HG02678 (cell line): ENCODE data around the gene SESTD1.
"Not testable (repeated sequence)": the region's sequence is repeated elsewhere in the genome, so short reads cannot be mapped to it uniquely, and the experiment has no call there.

ENCODE experiments used
- ATAC-seq: cut with Tn5 transposase; IDR thresholded peaks from one replicate; pipeline ENCODE4 v1.9.1; 2021; ENCODE audit warnings: mild to moderate bottlenecking, moderate library complexity; ENCODE audit not compliant: unreplicated experiment

Gene SESTD1

GRCh38 chr2:179125404-179125803 is 139.2 kb downstream of the SESTD1 start:
- no peak for ATAC-seq

- no peak for ATAC-seq
These were observed 140.3 kb downstream of the SESTD1 start for GRCh38 chr2:179124282-179124681.

GRCh38 chr2:179123272-179123662 is 141.4 kb downstream of the SESTD1 start:
- no peak for ATAC-seq

- no peak for ATAC-seq
These were observed 156.9 kb downstream of the SESTD1 start for GRCh38 chr2:179107737-179108136.

GRCh38 chr2:179106676-179107428 is 157.8 kb downstream of the SESTD1 start:
- ATAC-seq, result peak; percentile 80

- peak; percentile 3 for ATAC-seq
These were observed 158.3 kb downstream of the SESTD1 start for GRCh38 chr2:179106342-179106675.

- ATAC-seq, result no peak
These were observed 159.9 kb downstream of the SESTD1 start for GRCh38 chr2:179104736-179105135.

GRCh38 chr2:179098080-179098689 is 166.4 kb downstream of the SESTD1 start:
- ATAC-seq, result no peak

- ATAC-seq, result no peak
These were observed 167.5 kb downstream of the SESTD1 start for GRCh38 chr2:179097131-179097530.

GRCh38 chr2:179096090-179096489 is 168.5 kb downstream of the SESTD1 start:
- ATAC-seq, result peak; percentile 96

GRCh38 chr2:179092912-179093311 is 171.7 kb downstream of the SESTD1 start:
- not testable (repeated sequence) for ATAC-seq

- no peak for ATAC-seq
These were observed 181.9 kb downstream of the SESTD1 start for GRCh38 chr2:179082697-179083096.

GRCh38 chr2:179081954-179082353 is 182.7 kb downstream of the SESTD1 start:
- ATAC-seq, result no peak

GRCh38 chr2:179072527-179072926 is 192.1 kb downstream of the SESTD1 start:
- no peak for ATAC-seq

GRCh38 chr2:179071810-179072355 is 192.7 kb downstream of the SESTD1 start:
- ATAC-seq, result no peak

- no peak for ATAC-seq
These were observed 193.7 kb downstream of the SESTD1 start for GRCh38 chr2:179070895-179071294.

GRCh38 chr2:179069685-179070084 is 194.9 kb downstream of the SESTD1 start:
- ATAC-seq, result no peak

GRCh38 chr2:179068991-179069643 is 195.5 kb downstream of the SESTD1 start:
- ATAC-seq, result no peak

- ATAC-seq, result peak; percentile 88
These were observed 205.5 kb downstream of the SESTD1 start for GRCh38 chr2:179059026-179059700.

GRCh38 chr2:179057737-179058136 is 206.9 kb downstream of the SESTD1 start:
- ATAC-seq, result no peak

- not testable (repeated sequence) for ATAC-seq
These were observed 211.1 kb downstream of the SESTD1 start for GRCh38 chr2:179053568-179053967.
